HG03175 (cell line): ENCODE data around the gene NUDT14.

Experiments
- ATAC-seq: cut with Tn5 transposase; IDR thresholded peaks from one replicate; pipeline ENCODE4 v1.9.1; 2021; ENCODE audit warnings: mild to moderate bottlenecking, moderate library complexity; ENCODE audit not compliant: unreplicated experiment

NUDT14 gene

DNA sequence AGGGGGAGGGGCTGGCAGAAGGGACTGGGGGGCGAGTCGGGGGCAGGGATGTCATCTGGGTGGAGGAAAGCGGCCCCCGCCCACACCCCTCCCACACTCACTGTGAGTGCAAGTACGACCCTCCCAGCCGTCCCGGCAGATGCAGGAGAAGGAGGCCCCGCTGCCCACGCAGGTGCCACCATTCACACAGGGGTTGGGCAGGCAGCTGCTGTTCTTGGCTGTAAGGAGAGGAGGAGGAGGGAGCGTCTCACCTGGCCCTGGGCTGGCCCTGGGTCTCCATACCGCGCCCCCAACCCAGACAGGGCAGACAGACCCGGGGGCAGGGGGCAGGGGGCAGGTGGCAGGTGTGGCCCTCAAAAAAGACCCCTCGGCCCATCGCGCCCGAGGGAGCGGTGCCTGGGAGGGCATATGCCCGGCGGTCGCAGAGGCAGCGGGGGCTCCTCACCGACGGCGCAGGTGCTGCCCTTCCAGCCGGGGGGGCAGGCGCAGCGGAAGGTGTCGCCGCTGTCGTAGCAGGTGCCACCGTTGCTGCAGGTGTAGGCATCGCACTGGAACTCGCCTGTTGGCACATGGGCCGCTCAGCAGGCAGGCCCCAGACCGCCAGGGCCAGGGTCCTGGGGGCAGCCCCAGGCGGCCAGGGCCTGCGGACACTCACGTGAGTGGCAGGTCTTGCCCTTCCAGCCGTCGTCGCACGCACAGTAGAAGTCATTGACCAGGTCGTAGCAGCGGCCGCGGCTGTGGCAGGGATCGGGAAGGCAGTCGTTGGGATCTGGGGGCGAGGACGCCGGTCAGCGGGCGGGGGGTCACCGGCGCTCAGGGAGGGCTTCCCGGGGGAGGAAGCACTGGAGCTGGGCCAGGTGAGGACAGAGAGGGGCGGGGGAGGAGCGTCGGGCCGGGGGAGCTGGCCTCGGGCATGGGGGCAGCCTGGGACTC lies 33.2 kb downstream of the NUDT14 start:
- ATAC-seq: no peak

DNA sequence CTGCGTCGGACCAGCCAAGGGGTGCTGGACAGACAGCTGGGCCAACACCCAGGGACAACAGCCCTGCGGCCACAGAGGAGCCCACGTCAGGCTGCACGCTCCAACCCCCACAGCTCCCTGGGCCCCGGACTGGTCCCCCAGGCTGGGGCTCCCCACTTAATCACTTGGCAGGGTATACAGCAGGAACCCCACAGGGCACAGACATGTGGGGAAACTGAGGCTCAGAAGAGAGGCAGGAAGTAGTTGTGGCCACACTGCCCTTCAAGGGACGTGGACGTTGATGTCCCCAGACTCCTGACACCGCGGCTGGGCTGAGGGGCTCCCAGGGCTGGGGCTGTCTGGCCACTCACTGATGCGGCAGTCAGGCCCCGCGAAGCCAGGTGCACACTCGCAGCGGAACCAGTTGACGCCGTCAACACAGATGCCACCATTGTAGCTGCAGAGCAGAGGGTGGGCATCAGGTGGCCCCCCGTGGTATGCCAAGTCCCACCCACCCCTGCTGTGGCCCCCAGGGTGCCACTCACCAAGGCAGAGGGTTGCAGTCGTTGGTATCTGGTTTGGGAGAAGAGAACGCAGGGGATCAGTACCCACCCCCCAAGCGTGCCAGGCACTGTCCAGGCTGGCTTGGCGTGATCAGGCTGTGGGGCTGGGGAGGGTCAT lies 34.0 kb downstream of the NUDT14 start:
- no peak for ATAC-seq

DNA sequence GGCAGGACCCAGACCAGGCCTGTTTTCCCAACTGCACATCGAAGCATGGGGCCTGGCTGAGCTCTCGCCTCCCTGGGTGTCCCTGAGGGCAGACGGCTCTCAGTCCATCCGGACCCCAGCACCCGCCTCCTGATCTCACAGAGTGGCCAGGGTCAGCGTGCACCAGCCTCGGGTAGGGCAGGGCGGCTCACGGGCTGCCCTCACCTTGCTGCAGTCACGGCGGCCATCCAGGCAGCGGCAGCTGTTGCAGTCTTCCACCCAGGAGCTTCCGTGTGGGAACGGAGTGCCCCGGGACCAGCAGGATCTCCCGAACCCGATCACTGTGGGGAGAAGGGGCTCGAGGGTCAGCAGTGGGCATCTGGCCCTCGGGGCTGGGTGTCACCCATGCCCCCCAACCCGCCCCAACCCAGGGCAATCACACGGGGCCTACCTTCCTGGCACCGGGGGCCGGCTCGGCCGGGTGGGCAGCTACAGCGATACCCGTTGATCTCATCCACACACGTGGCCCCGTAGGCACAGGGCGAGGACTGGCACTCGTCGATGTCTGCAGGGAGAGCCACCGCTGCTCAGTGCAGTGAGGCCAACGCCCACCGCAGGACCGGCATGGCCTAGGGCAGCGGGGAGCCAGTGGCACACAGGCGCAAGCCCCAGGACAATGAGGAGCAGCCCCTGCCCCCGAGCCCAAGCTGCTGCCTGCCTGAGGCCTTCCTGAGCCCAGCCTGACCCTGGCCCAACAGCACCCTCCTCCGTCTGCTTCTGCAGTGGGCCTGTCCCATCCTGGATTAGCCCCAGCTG lies 34.7 kb downstream of the NUDT14 start:
- no peak for ATAC-seq

DNA sequence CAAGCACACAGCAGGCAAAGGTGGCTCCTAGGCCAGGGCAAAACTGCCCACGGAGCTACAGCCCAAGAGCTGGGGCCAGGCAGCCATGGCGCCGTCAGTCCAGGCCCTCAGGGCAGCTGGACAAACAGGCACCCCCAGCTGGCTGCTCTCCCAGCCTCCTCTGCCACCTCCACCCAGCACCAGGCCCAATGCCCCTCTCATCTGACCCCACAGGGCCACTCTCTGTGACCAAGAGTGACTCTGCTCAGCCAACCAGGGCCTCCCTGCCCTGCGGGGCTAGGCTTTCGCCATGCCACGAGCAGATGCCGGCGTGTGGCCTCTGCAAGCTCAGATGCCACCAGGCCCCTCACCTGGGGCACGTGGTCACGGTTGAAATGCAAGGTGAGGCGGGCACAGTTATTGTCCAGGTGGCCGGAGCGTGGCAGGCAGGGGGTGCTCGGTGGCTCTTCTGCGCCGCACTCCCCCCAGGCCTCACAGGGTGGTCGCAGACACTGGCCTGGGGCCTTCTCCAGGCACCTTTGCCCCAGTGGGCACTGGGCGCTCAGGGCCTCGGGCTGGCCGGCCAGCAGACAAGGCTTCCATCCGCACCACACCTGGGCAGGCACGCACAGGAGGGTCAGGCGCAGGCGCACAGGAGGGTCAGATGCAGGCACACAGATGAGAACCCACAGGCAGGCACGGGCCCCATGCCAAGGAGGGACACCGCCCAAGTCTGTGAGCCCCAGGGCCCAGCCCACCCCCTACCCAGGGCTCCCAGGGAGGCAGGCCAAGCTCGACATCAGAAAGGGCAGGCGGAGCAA lies 35.5 kb downstream of the NUDT14 start:
- ATAC-seq: no peak

DNA sequence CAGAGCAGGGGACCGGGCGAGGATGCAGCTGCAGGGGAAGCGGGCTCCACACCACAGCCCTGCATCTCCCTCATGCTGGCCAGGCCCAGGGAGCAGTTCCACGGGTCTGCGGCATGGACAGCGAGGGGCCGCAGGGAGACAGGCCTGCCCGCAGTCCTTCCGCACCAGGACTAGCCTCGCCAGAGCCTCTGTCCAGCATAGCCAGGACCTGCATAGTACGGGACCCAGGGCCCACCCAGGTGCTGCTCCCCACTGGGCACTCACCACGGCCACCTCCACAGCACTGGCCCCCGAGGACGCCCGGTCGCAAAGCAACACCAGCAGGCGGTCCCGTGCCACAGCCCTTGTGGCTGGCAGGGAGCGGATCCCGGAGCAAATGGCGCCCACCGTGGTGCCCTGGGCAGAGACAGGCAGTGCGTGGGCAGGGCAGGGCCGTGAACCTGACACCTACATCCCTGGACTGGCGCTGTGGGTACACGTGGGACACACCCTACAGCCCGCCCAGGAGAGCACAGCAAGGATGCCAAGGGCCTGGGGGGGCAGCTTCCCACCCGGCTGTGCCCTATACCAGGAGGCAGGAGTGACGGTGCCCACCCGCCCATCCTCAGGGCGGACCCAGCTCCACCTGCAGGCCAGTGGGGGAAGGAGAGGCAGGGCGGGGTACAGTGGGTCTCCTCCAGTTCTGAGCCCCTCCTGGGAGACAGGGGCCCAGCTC lies 36.3 kb downstream of the NUDT14 start:
- no peak for ATAC-seq

DNA sequence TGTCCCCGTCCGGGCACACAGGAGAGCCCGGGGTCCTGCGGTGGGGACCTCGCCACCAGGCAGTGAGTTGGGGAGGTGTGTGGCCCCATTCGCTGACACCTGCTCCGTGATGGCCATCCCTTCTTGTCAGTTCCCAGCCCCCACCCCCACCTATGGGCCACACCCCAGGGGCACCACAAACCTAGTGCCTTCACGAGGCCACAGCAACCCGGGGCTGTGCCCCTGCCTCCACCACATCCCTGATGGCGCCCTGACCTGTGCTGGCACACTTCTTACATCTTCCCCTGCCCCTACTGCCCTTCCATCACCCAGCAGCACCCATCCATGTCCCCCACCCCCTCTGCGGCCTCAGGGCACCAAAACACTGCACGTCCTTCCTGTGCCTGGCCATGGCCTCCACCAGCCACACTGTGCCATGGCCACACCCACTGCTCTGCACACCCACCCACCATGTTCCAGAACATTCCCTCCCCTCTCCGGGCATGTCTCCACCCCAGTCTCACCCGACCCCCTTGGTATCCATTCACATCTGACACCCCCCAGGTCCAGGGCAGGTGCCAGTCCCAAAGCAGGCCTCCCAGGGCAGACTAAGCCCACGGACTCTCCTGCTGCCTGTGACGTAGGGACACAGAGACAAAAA lies 37.0 kb downstream of the NUDT14 start:
- no peak for ATAC-seq

DNA sequence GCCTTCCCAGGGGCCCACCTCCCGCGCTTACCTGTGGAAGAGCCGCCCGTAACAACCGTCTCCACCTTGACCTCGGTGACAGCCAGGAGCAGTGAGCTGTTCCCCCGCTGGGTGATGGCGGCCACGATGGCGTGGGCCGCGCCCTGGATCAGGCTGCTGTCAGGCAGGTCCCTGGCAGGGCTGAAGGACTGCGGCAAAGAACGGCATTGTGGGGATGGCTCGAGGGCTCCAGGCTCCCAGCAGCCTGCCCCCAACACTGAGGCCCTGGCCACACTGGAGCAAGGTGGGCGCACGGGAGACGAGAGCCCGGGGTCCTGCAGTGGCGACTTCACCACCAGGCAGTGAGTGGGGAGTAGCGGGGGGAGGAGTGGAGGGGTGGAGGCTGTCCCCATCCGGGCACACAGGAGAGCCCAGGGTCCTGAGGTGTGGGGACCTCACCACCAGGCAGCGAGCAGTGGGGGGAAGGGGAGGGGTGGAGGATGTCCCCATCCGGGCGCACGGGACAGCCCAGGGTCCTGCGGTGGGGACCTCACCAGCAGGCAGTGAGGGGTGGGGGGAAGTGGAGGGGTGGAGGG lies 37.6 kb downstream of the NUDT14 start:
- ATAC-seq: no peak

DNA sequence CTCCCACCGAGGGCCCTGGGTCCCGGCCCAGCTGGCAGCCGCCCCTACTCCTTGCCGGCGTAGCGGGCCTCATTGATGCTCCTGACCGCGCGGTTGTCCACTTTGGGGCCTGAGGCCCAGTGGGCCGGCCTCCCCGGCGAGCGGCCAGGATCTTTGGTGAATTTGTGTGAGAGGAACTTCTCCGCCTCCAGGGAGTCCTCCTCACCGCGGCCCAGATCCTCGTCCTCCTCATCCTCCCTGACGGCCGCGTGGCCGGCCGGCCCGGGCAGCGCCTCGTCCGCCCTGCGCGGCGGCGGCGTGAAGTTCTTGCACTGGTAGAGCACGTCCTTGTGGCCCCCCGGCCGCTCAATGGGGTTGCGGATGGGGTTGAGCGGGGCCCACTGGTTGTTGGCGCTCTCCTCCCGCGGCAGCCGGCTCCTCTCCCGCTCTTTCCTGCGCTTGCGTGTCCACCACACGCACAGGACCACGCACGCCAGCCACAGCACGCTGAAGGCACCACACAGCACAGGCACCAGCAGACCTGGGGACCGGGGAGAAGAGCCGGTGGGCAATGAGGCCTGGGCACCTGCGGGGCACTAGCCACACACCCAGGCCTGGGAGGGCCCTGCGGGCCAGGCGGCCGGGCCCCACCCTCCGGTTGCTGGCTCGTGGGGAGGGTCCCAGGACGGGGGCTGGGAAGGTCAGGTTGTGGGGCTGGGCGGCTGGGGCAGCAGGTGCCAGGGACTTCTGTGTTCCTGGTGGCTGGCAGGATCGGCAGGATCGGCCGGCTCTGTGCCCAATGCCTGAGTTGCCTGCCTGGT lies 38.3 kb downstream of the NUDT14 start:
- no peak for ATAC-seq

DNA sequence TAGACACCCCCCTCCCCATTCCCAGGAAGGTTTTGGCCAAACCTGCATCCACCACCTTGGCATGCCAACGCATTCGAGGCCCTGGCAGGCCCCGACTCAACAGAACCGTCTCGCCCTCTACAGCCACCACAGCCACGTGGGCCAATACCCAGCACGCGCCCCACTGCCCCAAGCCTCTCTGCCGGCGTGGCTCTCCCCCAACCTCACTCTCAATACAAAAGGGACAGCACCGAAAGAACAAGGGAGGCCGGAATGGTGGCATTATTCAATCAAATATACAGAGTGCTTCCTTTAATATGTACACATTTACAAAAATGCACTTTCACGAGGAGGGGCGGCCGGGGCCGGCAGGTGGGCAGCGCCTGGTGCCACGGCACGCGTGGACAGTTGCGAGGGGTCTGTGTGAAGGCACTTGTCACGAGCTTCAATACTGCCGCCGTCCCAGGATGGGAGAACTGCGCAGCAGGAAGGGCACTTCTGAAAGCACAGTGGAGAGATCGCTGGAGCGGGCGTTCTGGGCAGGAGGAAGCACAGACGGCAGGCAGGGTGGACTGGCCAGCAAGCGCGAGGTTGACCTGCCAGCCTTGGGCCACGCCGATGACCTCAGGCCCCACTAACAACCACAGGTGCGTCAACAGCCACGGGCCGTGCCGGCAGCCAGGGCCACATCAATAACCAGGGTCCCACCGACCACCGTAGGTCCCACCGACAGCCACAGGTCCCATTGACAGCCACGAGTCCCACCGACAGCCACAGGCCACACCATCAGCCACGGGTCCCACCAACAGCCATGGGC lies 39.4 kb downstream of the NUDT14 start:
- no peak for ATAC-seq

DNA sequence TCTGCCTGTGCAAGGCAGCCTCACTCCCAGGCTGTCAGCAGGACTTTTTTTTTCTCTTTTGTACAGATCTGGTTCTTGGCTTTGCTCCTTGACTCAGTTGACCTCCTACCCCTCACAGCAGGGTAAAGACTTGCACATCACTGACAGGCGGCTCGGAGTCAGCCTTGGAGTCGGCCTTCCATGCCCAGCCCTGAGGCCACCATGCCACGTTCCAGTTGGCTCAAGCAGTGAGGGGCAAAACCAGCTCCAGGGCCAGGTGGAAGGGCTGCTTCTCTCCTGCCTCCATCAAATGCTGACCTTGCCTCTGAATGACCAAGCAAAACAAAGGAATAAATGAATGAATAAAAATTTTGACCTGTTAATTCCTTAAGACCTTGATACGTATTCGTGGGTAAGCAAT lies 40.1 kb downstream of the NUDT14 start:
- ATAC-seq: no peak

DNA sequence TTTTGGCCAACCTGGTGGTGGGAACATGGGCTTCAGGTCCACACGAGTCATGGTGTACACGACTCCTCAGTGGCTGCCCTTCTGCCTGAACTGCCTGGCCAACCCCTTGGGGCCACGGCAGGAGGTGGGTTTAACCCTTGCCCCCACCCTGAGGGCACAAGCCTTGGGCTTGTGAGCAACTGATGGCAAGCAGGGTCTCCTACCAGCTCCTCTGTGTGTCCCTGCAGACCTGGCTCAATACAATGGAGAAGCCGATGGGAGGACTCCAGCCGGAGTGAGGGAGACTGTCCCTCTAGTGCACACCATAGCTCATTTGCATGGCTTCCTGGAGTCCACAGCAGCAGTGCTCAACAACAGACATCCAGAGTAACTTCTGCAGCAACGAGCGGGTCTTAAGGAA lies 40.5 kb downstream of the NUDT14 start:
- no peak for ATAC-seq

DNA sequence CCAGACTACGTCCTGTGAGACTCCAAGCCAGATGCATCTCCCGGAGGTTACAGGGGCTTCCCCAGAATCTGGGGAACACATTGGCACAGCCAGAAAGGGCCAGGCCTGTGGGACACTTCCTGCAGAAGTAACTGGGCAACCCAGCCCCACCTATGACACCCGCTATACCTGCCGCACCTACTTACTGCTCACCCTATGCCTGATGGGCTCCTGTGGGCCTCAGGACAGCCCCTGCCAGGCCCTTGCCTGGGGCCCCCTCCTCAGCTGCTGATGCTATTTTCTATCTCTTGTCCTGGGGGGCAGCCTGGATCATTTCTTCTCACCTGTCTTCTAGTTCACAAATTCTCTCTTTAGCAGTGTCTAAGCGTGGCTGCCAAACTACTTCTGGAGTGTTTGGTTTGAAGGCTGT lies 41.3 kb downstream of the NUDT14 start:
- no peak for ATAC-seq

DNA sequence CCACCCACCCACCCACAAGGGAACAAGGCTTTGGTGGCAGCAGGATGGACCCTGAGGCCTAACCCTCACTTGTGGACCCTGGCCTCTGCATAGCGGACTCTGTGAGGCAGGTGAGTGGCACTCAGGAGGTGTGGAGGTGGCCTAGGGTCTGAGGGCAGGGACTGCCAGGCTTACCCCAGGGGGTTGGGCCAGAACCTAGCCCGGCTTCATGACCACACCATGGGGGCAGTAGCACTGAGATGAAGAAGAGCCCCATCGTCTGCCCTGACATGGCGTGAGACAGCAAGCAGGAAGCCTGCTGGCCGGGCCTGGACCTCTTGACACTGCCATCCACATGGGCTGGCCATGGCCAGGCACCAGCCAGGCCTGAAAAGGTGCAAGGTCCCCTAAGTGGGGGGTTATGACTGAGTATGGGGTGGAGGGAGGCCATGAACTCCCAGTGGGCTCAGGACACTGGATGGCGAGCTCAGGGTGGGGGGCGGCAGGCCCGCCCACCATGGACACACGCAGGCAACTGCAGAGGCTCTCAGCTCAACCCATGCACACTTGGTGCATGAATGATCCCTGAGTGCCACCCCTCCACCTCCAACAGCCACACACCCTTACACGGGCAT lies 41.8 kb downstream of the NUDT14 start:
- no peak for ATAC-seq

DNA sequence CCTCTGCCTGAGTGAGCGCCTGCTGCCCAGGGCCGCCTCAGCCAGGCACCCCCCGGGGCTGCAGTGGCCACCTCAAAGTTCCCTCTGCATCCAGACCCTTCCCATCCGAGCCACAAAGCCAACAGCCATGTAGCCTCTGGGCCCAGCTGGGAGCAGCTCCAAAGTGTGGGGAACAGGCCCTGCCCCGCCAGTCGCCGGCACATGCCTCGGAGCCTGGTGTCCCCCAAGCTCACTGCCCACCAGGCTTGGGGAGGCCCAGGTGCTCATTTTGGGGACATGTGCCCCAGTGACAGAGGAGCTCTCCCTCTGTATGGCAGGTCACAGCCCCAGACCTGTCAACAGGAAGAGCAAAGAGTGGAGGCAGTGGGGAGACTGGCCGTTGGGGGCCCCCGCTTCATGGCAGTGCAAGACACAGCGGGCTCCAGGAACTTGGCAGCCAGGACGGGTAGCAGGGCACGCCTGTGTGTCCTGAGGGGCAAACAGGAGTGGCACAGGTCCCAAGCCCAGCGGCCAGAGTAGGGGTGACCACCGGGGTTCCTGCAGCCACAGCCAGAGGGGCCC lies 42.5 kb downstream of the NUDT14 start:
- no peak for ATAC-seq

DNA sequence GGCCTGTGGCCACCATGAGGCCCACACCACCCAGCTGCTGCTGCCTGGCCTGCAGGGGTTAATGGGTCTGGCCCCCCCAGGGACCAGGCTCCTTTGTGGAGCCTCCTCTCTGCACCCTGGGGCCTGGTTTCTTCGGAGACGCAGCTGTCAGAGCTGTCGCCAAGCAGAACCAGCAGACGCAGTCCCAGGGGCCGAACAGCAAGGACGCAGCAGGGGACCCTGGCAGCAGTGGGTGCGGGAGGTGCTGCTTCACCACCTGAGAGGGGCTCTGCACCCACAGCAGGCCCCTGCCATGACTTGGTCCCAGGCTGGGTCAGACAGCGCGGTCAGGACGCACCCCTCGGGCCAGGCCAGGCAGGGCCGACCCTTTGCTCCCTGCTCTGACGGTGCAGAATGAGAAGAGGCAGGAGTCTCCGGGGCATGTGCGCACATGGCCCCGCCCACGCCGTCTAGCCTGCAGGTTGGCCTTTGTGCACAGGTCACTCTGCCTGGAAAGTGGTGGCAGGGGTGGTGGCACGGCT lies 43.0 kb downstream of the NUDT14 start:
- no peak for ATAC-seq

DNA sequence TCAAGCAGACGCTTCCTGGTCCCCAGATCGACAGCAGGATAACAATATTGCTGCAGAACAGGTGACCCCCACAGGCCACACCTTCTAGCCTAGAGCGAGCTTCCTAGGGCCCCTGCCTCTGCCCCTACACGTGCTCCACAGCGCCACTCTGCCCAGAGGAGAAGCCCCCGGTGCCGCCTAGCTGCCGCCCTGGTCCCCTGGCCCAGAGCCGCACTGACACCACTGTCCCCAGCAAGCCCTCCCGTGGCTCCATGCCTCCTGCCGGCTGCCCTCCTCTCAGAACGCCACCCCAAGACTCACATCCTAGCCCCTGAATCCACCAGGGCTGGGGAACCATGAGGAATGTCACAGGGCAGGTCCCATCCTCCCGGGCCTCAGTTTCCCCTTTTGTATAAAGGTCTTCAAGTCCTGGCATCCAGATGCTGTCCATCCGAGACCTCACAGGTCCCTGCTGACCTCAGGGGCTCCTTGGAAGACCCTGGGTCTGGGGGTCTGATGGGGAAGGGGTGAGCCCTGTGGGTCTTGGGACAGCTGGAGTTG lies 43.6 kb downstream of the NUDT14 start:
- ATAC-seq: no peak
